ENCODE data around the gene MDFIC2. TPM values are rescaled to one million over a fixed set of nuclear protein-coding genes. Genes with fewer than 3 reads are reported as not detected.

The MDFIC2 gene
- total and polyA plus RNA-seq, 7 experiments from 2014 or later: not detected

DNA sequence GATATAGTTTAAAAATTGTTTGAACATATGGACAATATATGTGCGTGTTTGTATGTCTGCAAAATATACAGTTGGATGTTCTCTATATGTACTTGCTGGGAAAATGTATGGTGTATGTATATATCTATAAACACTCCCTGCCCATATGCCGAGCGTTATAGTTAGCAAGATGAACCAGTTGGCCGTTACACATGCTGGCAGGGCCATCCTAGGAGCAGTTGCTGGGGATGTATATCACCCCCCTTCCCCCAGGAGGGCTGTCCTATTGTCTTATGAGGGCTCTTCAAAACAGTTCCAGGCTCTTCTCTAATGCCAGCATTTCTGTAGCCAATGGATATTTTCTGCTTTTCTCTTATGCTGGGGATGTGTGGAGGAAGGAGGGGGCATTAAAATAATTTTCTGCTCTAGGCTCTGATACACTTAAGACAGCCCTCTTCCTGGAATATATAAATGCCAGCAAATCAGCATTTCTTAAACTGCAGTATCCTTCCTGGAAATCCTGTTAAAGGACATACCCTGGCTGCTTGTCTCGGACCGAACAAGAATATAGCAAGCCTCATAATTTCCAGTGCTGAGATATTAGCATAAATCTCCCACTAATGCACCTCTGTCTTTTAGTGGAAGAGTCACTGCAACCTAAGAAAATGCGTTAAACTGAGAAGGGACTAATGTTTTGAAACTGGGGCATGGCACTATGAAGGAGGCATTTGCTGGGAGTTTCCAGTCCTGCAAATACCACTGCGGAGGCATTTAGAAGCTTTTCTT, 134.4 kb downstream of the MDFIC2 start:
- no peaks in the 10 kb centered on the region for H3K36me3 ChIP-seq (ENCODE audit: control insufficient read depth in 2 of 3, insufficient read depth in 3 of 3, low read length in 3 of 3)
- H3K4me3 ChIP-seq (ENCODE audit: low read length): no peak overlapping the region
- peaks cover 0 to 29% (median 3%) of the 10 kb centered on the region in 5 donors for H3K27me3 Mint-ChIP-seq
- no peaks in the 10 kb centered on the region for H3K36me3 Mint-ChIP-seq
- no peaks in the 10 kb centered on the region for H3K4me1 ChIP-seq (ENCODE audit: control insufficient read depth in 2 of 2, insufficient read depth in 2 of 2, low read length in 2 of 2)
- POLR2A ChIA-PET: no interaction called here
- no peak overlapping the region for H3K27ac Mint-ChIP-seq
- no peaks in the 10 kb centered on the region for H3K4me1 Mint-ChIP-seq
- DNase-seq: no peak
- H3K9me3 Mint-ChIP-seq: no peaks in the 10 kb centered on the region
- intact Hi-C loops (cut with micrococcal nuclease): no loop called here
- no peaks in the 10 kb centered on the region for H3K9me3 ChIP-seq (ENCODE audit: control insufficient read depth in 2 of 3, low read length in 3 of 3)
- H3K27ac ChIP-seq (ENCODE audit: low read depth, low read length): no peak overlapping the region
- H3K4me3 Mint-ChIP-seq: no peak overlapping the region
- CTCF ChIA-PET: no interaction called here
- ATAC-seq: no peak
- H3K27me3 ChIP-seq (ENCODE audit: control insufficient read depth in 2 of 2, insufficient read depth in 2 of 2, low read length in 2 of 2): no peaks in the 10 kb centered on the region

DNA sequence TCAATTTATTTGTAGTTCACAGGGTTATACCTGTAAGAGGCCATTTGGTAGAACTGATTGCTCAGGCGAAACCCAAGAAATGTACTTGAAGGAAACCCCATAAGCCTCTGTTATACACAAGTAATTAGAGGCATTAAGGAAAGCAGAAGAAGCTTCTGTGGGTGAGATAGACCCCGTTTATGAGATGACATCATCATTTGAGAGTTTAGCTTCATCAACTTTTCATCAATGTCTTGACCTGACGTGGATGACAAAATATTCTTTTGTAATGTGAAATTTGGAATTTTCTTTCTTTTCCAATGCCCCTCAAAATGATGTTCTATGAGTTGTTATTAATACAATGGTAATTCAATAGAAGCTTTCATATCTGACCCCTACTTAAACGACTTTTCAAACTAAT, 136.2 kb downstream of the MDFIC2 start:
- ATAC-seq: no peak
- Histone ChIP-seq H3K9me3 (ENCODE audit: control insufficient read depth in 2 of 3, low read length in 3 of 3) (no peaks in the 10 kb centered on the region), H3K4me1 (ENCODE audit: control insufficient read depth in 2 of 2, insufficient read depth in 2 of 2, low read length in 2 of 2) (no peaks in the 10 kb centered on the region), H3K4me3 (ENCODE audit: low read length) (no peak overlapping the region), H3K27me3 (ENCODE audit: control insufficient read depth in 2 of 2, insufficient read depth in 2 of 2, low read length in 2 of 2) (no peaks in the 10 kb centered on the region), H3K36me3 (ENCODE audit: control insufficient read depth in 2 of 3, insufficient read depth in 3 of 3, low read length in 3 of 3) (no peaks in the 10 kb centered on the region), H3K27ac (ENCODE audit: low read depth, low read length) (no peak overlapping the region)
- no peaks in the 10 kb centered on the region for H3K4me1 Mint-ChIP-seq
- no peaks in the 10 kb centered on the region for H3K9me3 Mint-ChIP-seq
- ChIA-PET POLR2A (no interaction called here), CTCF (no interaction called here)
- no peak overlapping the region for H3K27ac Mint-ChIP-seq
- no peak for DNase-seq
- no peak overlapping the region for H3K4me3 Mint-ChIP-seq
- no peaks in the 10 kb centered on the region for H3K36me3 Mint-ChIP-seq
- intact Hi-C loops (cut with micrococcal nuclease): no loop called here
- H3K27me3 Mint-ChIP-seq: peaks cover 0 to 35% (median 11%) of the 10 kb centered on the region in 5 donors

DNA sequence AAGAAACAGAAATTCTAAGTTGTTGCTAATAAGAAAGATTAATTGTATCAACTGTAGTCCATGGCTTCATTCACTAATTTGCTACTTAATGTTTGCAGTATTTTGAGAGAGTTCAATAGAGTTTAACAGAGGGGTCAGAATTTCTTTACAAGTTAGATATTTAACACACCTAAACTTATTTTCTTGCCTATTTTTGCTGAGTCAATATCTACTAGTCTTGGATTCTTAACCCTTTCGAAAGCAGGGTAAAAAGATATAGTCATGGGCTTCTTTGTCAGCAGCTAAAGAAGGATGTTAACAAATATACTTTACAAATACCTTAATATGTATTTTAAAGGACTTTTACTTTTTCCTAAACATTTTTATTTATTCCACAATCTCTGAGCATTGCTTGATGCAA, 155.6 kb downstream of the MDFIC2 start:
- no peak for ATAC-seq
- intact Hi-C loops (cut with micrococcal nuclease): no loop called here
- Histone ChIP-seq H3K4me1 (ENCODE audit: control insufficient read depth in 2 of 2, insufficient read depth in 2 of 2, low read length in 2 of 2) (no peaks in the 10 kb centered on the region), H3K9me3 (ENCODE audit: control insufficient read depth in 2 of 3, low read length in 3 of 3) (no peaks in the 10 kb centered on the region), H3K4me3 (ENCODE audit: low read length) (no peak overlapping the region), H3K27ac (ENCODE audit: low read depth, low read length) (no peak overlapping the region), H3K36me3 (ENCODE audit: control insufficient read depth in 2 of 3, insufficient read depth in 3 of 3, low read length in 3 of 3) (no peaks in the 10 kb centered on the region), H3K27me3 (ENCODE audit: control insufficient read depth in 2 of 2, insufficient read depth in 2 of 2, low read length in 2 of 2) (no peaks in the 10 kb centered on the region)
- Mint-ChIP-seq H3K36me3 (no peaks in the 10 kb centered on the region), H3K27me3 (peaks cover 0 to 22% (median 11%) of the 10 kb centered on the region in 5 donors), H3K4me3 (no peak overlapping the region), H3K9me3 (peaks cover 0 to 3% (median 0%) of the 10 kb centered on the region in 11 donors), H3K27ac (no peak overlapping the region), H3K4me1 (peaks cover 0 to 1% (median 0%) of the 10 kb centered on the region in 7 donors)
- POLR2A ChIA-PET: no interaction called here
- CTCF ChIA-PET: no interaction called here
- no peak for DNase-seq

DNA sequence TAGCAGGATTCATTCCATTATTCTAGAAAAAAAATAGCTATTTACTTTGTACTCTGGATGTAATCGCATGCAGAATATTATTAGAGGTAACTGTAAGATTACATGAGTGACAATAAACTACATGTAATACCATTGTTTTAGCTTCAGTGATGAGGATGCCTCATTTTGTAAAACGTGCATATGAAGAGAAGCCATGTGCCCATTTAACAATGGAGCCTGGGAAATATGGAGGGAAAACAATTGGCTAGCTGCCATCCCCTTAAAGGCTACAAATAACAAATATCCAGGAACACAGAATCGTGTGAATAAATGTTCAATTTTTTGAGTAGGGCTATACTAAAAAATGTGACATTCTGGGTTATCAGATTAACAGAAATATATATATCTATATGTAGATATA, 161.8 kb downstream of the MDFIC2 start:
- ChIA-PET CTCF (interaction anchor here (0.5 kb wide), 1 partner anchor 142 kb away, joined by 3 read pairs; no protein-coding TSS in a partner anchor), POLR2A (no interaction called here)
- H3K9me3 Mint-ChIP-seq: peaks cover 0 to 2% (median 0%) of the 10 kb centered on the region in 11 donors

DNA sequence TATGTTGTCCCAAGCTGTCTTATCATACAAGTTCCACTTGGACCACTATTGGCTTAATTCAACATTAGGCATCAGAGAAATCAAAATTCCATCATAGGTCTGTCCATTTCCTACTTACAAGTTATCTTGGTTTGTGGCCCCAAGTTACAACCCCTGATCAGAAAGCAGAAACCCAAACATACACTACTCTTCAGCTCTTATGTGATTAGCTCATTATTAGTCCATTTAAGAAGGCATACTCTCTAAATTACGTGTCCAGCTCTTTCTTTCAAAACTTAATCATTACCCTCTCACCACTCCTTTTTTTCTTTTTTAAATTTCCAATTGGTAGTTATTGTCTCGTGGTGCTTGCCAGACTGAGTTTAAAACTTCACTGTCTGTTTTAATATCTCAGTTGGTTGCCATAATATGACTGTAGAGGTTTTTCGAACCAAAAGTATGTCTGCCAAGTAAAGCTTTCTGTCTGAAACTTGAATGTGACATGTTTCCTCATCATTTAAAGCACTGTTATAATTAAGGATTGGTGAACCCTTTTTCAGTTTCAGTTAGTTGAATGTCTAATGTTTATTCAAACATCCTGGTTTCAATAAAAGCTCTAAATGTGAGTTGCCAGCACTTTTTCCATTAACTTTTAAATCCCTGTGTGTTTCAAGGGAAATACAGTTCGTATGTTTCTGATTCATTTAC, 162.6 kb downstream of the MDFIC2 start:
- ChIA-PET POLR2A (no interaction called here), CTCF (interaction anchor here (0.5 kb wide), 1 partner anchor 143 kb away, joined by 3 read pairs; no protein-coding TSS in a partner anchor)
- Mint-ChIP-seq H3K4me3 (no peak overlapping the region), H3K4me1 (peaks cover 0 to 1% (median 0%) of the 10 kb centered on the region in 7 donors), H3K9me3 (peaks cover 0 to 10% (median 3%) of the 10 kb centered on the region in 11 donors), H3K27ac (no peak overlapping the region), H3K27me3 (peaks cover 0 to 18% (median 13%) of the 10 kb centered on the region in 5 donors), H3K36me3 (peaks cover 0 to 4% (median 0%) of the 10 kb centered on the region in 5 donors)
- Histone ChIP-seq H3K9me3 (ENCODE audit: control insufficient read depth in 2 of 3, low read length in 3 of 3) (no peaks in the 10 kb centered on the region), H3K4me1 (ENCODE audit: control insufficient read depth in 2 of 2, insufficient read depth in 2 of 2, low read length in 2 of 2) (no peaks in the 10 kb centered on the region), H3K36me3 (ENCODE audit: control insufficient read depth in 2 of 3, insufficient read depth in 3 of 3, low read length in 3 of 3) (no peaks in the 10 kb centered on the region), H3K27ac (ENCODE audit: low read depth, low read length) (no peak overlapping the region), H3K27me3 (ENCODE audit: control insufficient read depth in 2 of 2, insufficient read depth in 2 of 2, low read length in 2 of 2) (no peaks in the 10 kb centered on the region), H3K4me3 (ENCODE audit: low read length) (no peak overlapping the region)
- ATAC-seq: no peak
- DNase-seq: no peak
- intact Hi-C loops (cut with micrococcal nuclease): no loop called here

More for the DNA sequence above, 161.8 kb downstream of the MDFIC2 start:
- H3K4me3 ChIP-seq (ENCODE audit: low read length): no peak overlapping the region
- no peaks in the 10 kb centered on the region for H3K27me3 ChIP-seq (ENCODE audit: control insufficient read depth in 2 of 2, insufficient read depth in 2 of 2, low read length in 2 of 2)
- peaks cover 0 to 1% (median 0%) of the 10 kb centered on the region in 7 donors for H3K4me1 Mint-ChIP-seq
- H3K36me3 ChIP-seq (ENCODE audit: control insufficient read depth in 2 of 3, insufficient read depth in 3 of 3, low read length in 3 of 3): no peaks in the 10 kb centered on the region
- H3K9me3 ChIP-seq (ENCODE audit: control insufficient read depth in 2 of 3, low read length in 3 of 3): no peaks in the 10 kb centered on the region
- H3K27ac ChIP-seq (ENCODE audit: low read depth, low read length): no peak overlapping the region
- H3K27ac Mint-ChIP-seq: no peak overlapping the region
- H3K4me1 ChIP-seq (ENCODE audit: control insufficient read depth in 2 of 2, insufficient read depth in 2 of 2, low read length in 2 of 2): no peaks in the 10 kb centered on the region
- H3K4me3 Mint-ChIP-seq: no peak overlapping the region
- H3K27me3 Mint-ChIP-seq: peaks cover 0 to 14% (median 6%) of the 10 kb centered on the region in 5 donors
- intact Hi-C loops (cut with micrococcal nuclease): no loop called here
- no peak for ATAC-seq
- no peaks in the 10 kb centered on the region for H3K36me3 Mint-ChIP-seq
- DNase-seq: no peak

Measured in naive thymus-derived CD4-positive, alpha-beta T cell (primary cell).